Measurements from ENCODE around the gene KRT6B. TPM values are rescaled to one million over a fixed set of nuclear protein-coding genes. Genes with fewer than 3 reads are reported as not detected.
"Not testable (repeated sequence)": the region's sequence is repeated elsewhere in the genome, so short reads cannot be mapped to it uniquely, and the experiment has no call there.

KRT6B gene
- total and polyA plus RNA-seq, 9 donors = 0.11 TPM; not detected in 8

DNA sequence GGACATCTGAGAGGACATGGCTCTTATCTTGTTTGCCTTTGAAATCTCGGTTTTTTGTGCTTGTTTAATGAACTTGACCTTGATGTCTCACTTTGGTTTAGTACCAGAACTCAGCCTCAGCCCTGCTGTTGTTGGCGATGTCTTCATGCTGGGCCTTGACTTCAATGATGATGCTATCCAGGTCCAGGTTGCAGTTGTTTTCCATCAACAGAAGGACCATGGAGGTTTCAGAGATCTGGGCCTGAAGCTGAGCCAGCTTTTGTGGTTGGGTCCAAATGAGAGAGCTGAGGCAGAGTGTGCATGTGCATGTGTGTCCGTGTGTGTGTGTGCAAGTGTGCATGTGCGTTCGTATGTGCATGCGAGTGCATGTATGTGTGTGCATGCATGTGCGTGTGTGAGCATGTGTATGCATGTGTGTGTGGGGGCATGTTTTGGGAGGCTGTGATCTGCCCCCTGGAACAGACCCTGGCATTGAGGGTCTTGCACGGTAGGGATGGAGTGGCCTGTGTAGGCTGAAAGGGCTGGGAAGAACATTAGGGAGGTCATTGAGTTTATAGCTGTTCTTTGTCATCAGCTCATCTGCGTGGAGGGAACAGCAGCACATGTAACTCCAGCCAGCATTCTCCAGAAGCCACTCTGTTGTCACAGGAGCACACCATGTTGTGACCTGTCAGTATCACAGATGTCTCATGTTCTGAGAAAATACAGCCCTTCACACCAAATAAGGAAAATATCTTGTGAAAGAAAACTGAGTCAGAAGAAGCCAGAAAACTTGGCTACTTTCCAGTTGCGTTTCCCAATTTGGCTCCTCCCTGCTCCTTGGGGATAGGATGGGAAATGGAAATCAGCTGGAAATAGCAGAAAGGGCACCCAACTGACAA is 35.8 kb downstream of the KRT6B start:
- DNase-seq = peak in 2 of 5 donors; percentile 21 to 61
- intact Hi-C loops (cut with DNase I) = no loop called here
- H3K4me1 ChIP-seq (ENCODE audit: insufficient read depth) = peaks cover 4% of the 10 kb centered on the region
- no peaks in the 10 kb centered on the region for H3K9me3 ChIP-seq
- no peaks in the 10 kb centered on the region for H3K27me3 ChIP-seq
- TF ChIP-seq, protein P1, sequence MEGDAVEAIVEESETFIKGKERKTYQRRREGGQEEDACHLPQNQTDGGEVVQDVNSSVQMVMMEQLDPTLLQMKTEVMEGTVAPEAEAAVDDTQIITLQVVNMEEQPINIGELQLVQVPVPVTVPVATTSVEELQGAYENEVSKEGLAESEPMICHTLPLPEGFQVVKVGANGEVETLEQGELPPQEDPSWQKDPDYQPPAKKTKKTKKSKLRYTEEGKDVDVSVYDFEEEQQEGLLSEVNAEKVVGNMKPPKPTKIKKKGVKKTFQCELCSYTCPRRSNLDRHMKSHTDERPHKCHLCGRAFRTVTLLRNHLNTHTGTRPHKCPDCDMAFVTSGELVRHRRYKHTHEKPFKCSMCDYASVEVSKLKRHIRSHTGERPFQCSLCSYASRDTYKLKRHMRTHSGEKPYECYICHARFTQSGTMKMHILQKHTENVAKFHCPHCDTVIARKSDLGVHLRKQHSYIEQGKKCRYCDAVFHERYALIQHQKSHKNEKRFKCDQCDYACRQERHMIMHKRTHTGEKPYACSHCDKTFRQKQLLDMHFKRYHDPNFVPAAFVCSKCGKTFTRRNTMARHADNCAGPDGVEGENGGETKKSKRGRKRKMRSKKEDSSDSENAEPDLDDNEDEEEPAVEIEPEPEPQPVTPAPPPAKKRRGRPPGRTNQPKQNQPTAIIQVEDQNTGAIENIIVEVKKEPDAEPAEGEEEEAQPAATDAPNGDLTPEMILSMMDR (IDR thresholded peaks at IDR 0.05) = no peak
- peak; percentile 58 for TF ChIP-seq EP300 (IDR thresholded peaks at IDR 0.05)
- H3K27ac ChIP-seq = no peak overlapping the region
- H3K36me3 ChIP-seq = no peaks in the 10 kb centered on the region
- 51 to 54% (median 54%) methylated on average over 10 of the region's 10 CpGs for WGBS, 3 donors
- no peak overlapping the region for H3K4me3 ChIP-seq

DNA sequence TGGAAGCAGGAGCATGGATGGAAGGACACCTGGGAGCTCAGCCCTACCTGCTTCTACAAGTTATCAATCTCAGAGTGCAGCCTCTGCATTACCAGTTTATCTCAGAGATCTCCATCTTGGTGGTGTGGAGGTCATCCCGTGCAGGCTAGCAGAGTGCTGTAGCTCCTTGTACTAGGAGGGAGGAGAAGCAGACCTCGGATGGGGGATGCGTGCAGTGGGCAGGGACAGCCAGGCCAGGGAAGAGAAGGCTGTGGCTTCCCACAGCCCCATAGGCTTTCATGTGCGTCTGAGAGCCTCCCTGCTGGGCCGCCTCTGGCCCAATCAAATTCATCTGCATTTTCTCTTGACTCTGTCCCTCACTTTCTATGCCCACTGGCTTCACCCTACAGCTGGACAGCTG is 37.0 kb downstream of the KRT6B start:
- H3K36me3 ChIP-seq = no peaks in the 10 kb centered on the region
- H3K27me3 ChIP-seq = no peaks in the 10 kb centered on the region
- TF ChIP-seq POLR2A (IDR thresholded peaks at IDR 0.05) = no peak
- TF ChIP-seq, protein P1 (IDR thresholded peaks at IDR 0.05) = no peak
- TF ChIP-seq EP300 (IDR thresholded peaks at IDR 0.05) = no peak
- WGBS, 3 donors = 75 to 84% (median 81%) methylated on average over 5 of the region's 5 CpGs
- H3K4me1 ChIP-seq (ENCODE audit: insufficient read depth) = peaks cover 4% of the 10 kb centered on the region
- no peak overlapping the region for H3K27ac ChIP-seq
- no peak overlapping the region for H3K4me3 ChIP-seq
- DNase-seq = no peak
- intact Hi-C loops (cut with DNase I) = no loop called here
- H3K9me3 ChIP-seq = no peaks in the 10 kb centered on the region

DNA sequence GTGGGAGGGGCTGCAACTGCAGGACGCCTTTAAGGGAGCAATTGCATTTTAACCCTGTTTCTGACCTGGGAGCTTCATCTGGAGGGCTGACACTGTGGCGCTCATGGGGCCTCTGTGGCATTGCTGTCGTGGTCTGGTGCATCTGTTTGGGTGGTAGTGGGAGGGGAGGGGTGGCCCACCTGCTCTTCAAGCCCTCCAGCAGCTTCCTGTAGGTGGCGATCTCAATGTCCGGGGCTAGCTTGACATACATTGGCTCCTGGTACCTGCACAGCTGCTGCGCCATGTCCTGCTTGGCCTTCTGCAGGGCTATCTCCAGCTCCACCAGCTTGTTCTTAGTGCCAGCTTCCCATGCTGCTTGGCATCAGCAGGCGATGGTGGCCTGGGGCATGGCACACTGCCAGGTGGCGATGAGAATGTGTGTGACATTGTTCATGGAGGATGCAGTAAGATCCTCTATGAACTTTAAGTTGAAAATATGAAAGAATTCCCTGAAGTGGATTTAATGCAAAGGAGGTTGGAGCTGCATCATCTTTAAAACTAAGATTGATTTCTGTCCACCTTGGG is 38.1 kb downstream of the KRT6B start:
- no peaks in the 10 kb centered on the region for H3K9me3 ChIP-seq
- TF ChIP-seq POLR2A (IDR thresholded peaks at IDR 0.05) = no peak
- TF ChIP-seq, protein P1 (IDR thresholded peaks at IDR 0.05) = no peak
- TF ChIP-seq EP300 (IDR thresholded peaks at IDR 0.05) = no peak
- intact Hi-C loops (cut with DNase I) = no loop called here
- no peak overlapping the region for H3K27ac ChIP-seq
- DNase-seq = no peak
- 73 to 77% (median 73%) methylated on average over 8 of the region's 8 CpGs for WGBS, 3 donors
- H3K4me1 ChIP-seq (ENCODE audit: insufficient read depth) = peaks cover 4% of the 10 kb centered on the region
- H3K27me3 ChIP-seq = no peaks in the 10 kb centered on the region
- no peaks in the 10 kb centered on the region for H3K36me3 ChIP-seq
- H3K4me3 ChIP-seq = no peak overlapping the region

DNA sequence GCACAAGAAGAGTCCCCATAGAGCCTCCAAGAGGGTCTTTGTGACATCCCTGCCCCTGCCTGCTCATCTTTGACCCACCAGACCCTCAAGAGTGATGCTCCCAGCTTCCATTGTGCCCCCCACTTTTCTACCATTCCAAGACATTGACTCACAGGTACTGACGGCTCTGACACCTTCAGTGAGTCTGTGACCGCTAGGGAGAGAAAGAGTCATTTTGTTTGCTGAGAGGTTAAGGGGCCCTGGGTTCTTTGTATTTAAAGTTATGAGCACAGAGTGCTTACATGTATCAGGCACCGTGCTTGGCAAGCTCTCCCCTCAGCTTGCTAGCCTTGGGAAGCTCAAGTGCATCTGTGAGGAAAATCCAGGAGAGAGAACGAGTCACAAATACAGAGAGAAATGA is 38.7 kb downstream of the KRT6B start:
- H3K4me3 ChIP-seq = no peak overlapping the region
- no peak for TF ChIP-seq POLR2A (IDR thresholded peaks at IDR 0.05)
- TF ChIP-seq EP300 (IDR thresholded peaks at IDR 0.05) = no peak
- WGBS, 3 donors = 32 to 41% (median 39%) methylated on average over 4 of the region's 4 CpGs

DNA sequence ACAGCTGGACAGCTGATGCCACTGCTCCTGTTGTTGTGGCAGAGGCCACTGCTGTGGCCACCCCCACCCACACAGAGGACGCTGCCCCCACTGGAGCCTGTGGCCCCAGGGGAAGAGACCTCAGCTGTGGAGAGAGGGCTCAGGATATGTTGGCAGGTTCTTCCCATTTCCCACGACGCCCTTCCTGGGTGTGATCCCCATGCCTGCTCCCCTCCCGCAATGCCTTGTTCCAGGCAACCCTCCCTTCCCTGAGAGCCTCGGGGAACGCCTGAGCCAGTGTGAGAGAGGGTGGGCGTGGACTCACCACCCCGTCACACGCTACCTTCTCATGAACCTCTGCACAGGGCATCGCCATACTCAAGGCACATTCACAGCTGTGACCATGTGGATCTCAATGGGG is 40.1 kb downstream of the KRT6B start:
- Histone ChIP-seq H3K4me1 (ENCODE audit: insufficient read depth) (peaks cover 4% of the 10 kb centered on the region), H3K9me3 (no peaks in the 10 kb centered on the region), H3K4me3 (no peak overlapping the region), H3K36me3 (no peaks in the 10 kb centered on the region), H3K27me3 (no peaks in the 10 kb centered on the region), H3K27ac (no peak overlapping the region)
- intact Hi-C loops (cut with DNase I) = no loop called here
- TF ChIP-seq POLR2A (IDR thresholded peaks at IDR 0.05) (no peak), EP300 (IDR thresholded peaks at IDR 0.05) (no peak)
- TF ChIP-seq, protein P1 (IDR thresholded peaks at IDR 0.05) = no peak
- no peak for DNase-seq
- whole genome bisulfite sequencing, 3 donors = 78 to 93% (median 85%) methylated on average over 10 of the region's 10 CpGs

More for the DNA sequence above, 38.7 kb downstream of the KRT6B start:
- Histone ChIP-seq H3K27ac (no peak overlapping the region), H3K4me1 (ENCODE audit: insufficient read depth) (peaks cover 4% of the 10 kb centered on the region), H3K9me3 (no peaks in the 10 kb centered on the region), H3K27me3 (no peaks in the 10 kb centered on the region), H3K36me3 (no peaks in the 10 kb centered on the region)
- intact Hi-C loops (cut with DNase I) = no loop called here
- DNase-seq = no peak

DNA sequence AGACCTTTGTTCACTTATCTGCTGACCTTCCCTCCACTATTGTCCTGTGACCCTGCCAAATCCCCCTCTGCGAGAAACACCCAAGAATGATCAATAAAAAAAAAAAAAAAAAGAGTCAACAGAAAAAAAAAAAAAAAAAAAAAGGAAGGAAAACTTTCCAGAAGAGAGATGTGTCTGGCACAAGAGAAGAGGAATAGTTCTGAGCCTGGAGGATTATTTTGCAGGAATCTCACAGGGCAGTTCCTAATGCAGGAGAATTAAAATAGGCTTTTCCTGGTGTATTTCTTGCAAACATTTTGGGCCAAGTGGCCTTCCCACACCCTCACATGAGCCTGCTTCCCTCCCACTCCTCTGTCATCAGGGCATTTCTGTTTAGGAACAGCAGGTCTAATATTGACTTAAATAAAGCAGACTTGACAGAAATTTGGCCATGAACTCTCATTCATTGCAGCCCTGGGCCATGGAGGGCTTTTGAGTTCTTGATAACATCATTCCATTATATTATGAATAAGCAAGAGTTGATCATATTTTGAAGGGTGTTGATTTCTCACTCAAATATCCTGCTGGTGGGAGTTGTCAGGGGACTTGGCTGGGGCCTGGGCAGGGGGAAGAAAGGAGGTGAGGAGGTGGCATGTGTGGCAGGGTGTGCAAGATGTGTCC is 41.2 kb downstream of the KRT6B start:
- intact Hi-C loops (cut with DNase I); H3K4me3 ChIP-seq; H3K4me1 ChIP-seq (ENCODE audit: insufficient read depth); H3K36me3 ChIP-seq; H3K27me3 ChIP-seq; H3K9me3 ChIP-seq; DNase-seq; H3K27ac ChIP-seq: not testable (repeated sequence)
- 14 to 33% methylated on average over 1 of the region's 1 CpG; no CpG with 5 or more reads in 1 of the 3 donors for WGBS, 3 donors

Measured in ovary (tissue), 9 donors.